C4-2B (cell line): ENCODE results near the gene AGBL4.

Source experiments
- H3K27ac ChIP-seq: fragments of 450-650 bp; 2 replicates; pipeline ENCODE4 v1.5.1; 2017
- ZFX ChIP-seq: fragments of 450-650 bp; IDR thresholded peaks from 2 replicates; pipeline ENCODE4 v1.6.1; 2017
- TF ChIP-seq, protein P1 (sequence below): fragments of 450-650 bp; conservative IDR thresholded peaks from 2 replicates; pipeline ENCODE4 v1.5.1; 2017; ENCODE audit warnings: mild to moderate bottlenecking

Gene AGBL4

GRCh38 chr1:48844187-48844586 lies 1179.6 kb downstream of the AGBL4 start:
- no peak overlapping the region for H3K27ac ChIP-seq
- TF ChIP-seq ZFX = no peak
- TF ChIP-seq, protein P1, sequence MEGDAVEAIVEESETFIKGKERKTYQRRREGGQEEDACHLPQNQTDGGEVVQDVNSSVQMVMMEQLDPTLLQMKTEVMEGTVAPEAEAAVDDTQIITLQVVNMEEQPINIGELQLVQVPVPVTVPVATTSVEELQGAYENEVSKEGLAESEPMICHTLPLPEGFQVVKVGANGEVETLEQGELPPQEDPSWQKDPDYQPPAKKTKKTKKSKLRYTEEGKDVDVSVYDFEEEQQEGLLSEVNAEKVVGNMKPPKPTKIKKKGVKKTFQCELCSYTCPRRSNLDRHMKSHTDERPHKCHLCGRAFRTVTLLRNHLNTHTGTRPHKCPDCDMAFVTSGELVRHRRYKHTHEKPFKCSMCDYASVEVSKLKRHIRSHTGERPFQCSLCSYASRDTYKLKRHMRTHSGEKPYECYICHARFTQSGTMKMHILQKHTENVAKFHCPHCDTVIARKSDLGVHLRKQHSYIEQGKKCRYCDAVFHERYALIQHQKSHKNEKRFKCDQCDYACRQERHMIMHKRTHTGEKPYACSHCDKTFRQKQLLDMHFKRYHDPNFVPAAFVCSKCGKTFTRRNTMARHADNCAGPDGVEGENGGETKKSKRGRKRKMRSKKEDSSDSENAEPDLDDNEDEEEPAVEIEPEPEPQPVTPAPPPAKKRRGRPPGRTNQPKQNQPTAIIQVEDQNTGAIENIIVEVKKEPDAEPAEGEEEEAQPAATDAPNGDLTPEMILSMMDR = no peak

DNA sequence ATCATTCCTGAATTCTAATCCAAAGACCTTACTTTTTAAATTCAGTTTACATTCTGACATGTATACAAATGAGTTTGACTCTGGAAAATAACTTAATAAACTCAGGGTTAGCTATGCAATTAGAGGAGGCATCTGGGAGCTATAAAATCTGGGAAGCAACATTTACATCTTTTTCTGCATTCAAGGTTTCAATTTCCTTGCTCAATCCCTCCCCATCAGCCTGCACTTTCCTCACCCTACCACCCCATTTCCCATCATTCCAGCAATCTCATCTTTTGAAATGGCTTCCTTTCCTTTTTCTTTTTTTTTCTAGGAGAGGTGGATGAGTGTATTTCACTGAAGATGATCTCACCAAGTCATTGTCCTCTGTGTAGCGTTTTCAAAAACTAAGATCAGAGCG lies 1181.8 kb downstream of the AGBL4 start:
- no peak for TF ChIP-seq ZFX
- TF ChIP-seq, protein P1 = no peak
- no peak overlapping the region for H3K27ac ChIP-seq

GRCh38 chr1:48841461-48841860 lies 1182.3 kb downstream of the AGBL4 start:
- H3K27ac ChIP-seq = no peak overlapping the region
- TF ChIP-seq, protein P1 = no peak
- no peak for TF ChIP-seq ZFX

- no peak for TF ChIP-seq ZFX
- TF ChIP-seq, protein P1 = no peak
- no peak overlapping the region for H3K27ac ChIP-seq
Observed at GRCh38 chr1:48831120-48831978, 1192.4 kb downstream of the AGBL4 start.

DNA sequence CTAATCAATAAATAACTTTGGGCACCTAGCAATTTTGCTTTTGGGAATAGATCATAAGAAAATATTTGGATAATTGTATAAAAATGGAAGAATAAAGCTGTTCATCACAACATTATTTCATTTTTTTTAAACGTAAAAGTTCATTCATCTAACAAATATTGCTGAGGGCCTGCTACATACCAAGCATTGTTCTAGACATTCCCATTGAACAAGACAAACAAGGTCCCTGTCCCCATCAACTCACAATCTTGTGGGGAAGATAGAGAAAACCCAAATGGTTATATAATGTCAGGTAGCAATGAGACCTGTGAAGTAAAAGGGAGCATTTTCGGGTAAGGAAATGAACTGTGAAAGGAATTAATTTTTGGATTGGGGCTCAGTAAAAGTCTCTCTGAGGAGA lies 1193.0 kb downstream of the AGBL4 start:
- H3K27ac ChIP-seq = no peak overlapping the region
- no peak for TF ChIP-seq ZFX
- TF ChIP-seq, protein P1 = no peak

DNA sequence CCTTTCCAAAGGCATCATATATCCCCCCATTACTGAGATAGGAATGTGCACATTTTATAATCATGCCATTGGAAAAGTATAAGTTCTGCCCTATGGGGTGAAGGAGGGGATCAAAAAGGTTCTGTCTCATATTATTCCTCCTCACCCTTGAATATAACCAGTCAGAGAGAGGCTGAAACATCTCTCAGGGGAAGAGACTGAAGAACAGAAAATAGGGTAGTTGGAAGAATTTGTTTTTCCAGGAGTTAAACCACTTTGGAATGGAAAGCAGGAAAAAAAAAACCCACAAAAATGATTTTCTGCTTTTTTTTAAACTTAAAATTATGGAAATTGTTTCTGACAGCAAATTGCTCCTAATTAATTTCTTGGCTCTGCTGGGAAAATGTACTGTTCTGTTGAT lies 1194.3 kb downstream of the AGBL4 start:
- TF ChIP-seq ZFX = no peak
- TF ChIP-seq, protein P1 = no peak
- no peak overlapping the region for H3K27ac ChIP-seq

DNA sequence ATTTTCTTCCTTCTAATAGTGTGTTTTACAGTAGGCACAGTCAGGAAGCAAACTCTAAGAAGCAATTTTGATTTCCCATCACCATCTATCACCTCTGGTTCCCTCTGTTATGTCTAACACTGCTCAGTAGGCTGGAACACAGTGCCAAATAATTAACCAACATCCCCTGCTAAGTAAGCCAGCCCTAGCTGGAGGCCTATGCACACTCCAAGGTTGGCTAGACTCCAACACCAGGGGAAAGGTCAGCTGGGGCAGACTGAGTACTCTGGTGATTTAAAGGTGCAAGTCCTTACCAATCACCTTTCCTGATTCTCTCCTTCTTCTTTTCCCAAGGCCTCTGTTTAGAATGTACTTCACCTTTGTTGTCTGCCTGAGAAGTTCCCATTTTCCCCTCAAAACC lies 1200.6 kb downstream of the AGBL4 start:
- TF ChIP-seq, protein P1 = no peak
- TF ChIP-seq ZFX = no peak

More for the DNA sequence above, 1200.6 kb downstream of the AGBL4 start:
- H3K27ac ChIP-seq = no peak overlapping the region
